C1 segment of cervical spinal cord (tissue), 14 donors: Measurements from ENCODE around the gene APOL1.

Experiments used
- DNase-seq, 14 donors: peaks; one replicate each; lab custom pipeline; 2025; lab: John Stamatoyannopoulos, UW

The APOL1 gene

GRCh38 chr22:36308880-36309279 lies 55.9 kb downstream of the APOL1 start:
- DNase-seq: no peak

GRCh38 chr22:36311386-36312085 lies 58.6 kb downstream of the APOL1 start:
- no peak for DNase-seq

DNA sequence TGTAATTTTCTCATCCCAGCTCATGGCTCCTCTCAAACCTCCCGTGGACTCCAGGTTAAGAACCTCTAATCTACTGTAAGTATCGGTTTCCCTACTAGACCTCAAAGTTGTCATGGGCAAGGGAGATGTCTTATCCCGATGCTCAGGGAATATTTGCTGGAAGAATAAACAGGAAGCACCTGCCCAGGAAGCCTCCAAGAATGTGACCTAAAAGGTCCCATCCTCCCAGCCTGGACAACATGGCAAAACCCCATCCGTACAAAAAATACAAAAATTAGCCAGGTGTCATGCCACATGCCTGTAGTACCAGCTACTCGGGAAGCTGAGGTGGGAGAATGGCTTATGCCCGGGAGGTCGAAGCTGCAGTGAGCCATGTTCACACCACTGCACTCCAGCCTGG lies 62.4 kb downstream of the APOL1 start:
- no peak for DNase-seq

- no peak for DNase-seq
These were observed 63.5 kb downstream of the APOL1 start for GRCh38 chr22:36316419-36316818.
